ENCODE results near the gene ZFAND5. TPM values are rescaled to one million over a fixed set of nuclear protein-coding genes. Genes with fewer than 3 reads are reported as not detected.

The ZFAND5 gene
- total and polyA plus RNA-seq, 2 donors: 174 to 214 TPM

GRCh38 chr9:72354704-72355103 is 10.3 kb downstream of the ZFAND5 start:
- 88% methylated on average over 1 of the region's 1 CpG for WGBS
- Histone ChIP-seq H3K4me1 (ENCODE audit: insufficient read depth) (peaks cover 2% of the 10 kb centered on the region), H3K4me3 (ENCODE audit: low read depth, low read length) (no peak overlapping the region), H3K27ac (ENCODE audit: low read depth) (no peak overlapping the region), H3K36me3 (ENCODE audit: insufficient read depth) (peaks cover 5% of the 10 kb centered on the region)
- DNase-seq (ENCODE audit: extremely low spot score): no peak

- H3K27ac ChIP-seq (ENCODE audit: low read depth): no peak overlapping the region
- WGBS: 92% methylated on average over 4 of the region's 4 CpGs
- no peak for DNase-seq (ENCODE audit: extremely low spot score)
- peaks cover 2% of the 10 kb centered on the region for H3K4me1 ChIP-seq (ENCODE audit: insufficient read depth)
- peaks cover 2% of the 10 kb centered on the region for H3K36me3 ChIP-seq (ENCODE audit: insufficient read depth)
- no peak overlapping the region for H3K4me3 ChIP-seq (ENCODE audit: low read depth, low read length)
These were observed 11.4 kb downstream of the ZFAND5 start for GRCh38 chr9:72353455-72354116.

- 60% methylated on average over 2 of the region's 2 CpGs for WGBS
- no peak for DNase-seq (ENCODE audit: extremely low spot score)
- H3K27ac ChIP-seq (ENCODE audit: low read depth): no peak overlapping the region
- peaks cover 2% of the 10 kb centered on the region for H3K36me3 ChIP-seq (ENCODE audit: insufficient read depth)
- peaks cover 2% of the 10 kb centered on the region for H3K4me1 ChIP-seq (ENCODE audit: insufficient read depth)
- H3K4me3 ChIP-seq (ENCODE audit: low read depth, low read length): no peak overlapping the region
These were observed 12.1 kb downstream of the ZFAND5 start for GRCh38 chr9:72352911-72353388.

GRCh38 chr9:72351538-72352453 is 13.2 kb downstream of the ZFAND5 start:
- WGBS: 90% methylated on average over 15 of the region's 15 CpGs
- H3K27ac ChIP-seq (ENCODE audit: low read depth): no peak overlapping the region
- DNase-seq (ENCODE audit: extremely low spot score): no peak
- peaks cover 2% of the 10 kb centered on the region for H3K36me3 ChIP-seq (ENCODE audit: insufficient read depth)
- peaks cover 2% of the 10 kb centered on the region for H3K4me1 ChIP-seq (ENCODE audit: insufficient read depth)
- H3K4me3 ChIP-seq (ENCODE audit: low read depth, low read length): no peak overlapping the region

- Histone ChIP-seq H3K36me3 (ENCODE audit: insufficient read depth) (no peaks in the 10 kb centered on the region), H3K4me1 (ENCODE audit: insufficient read depth) (peaks cover 2% of the 10 kb centered on the region), H3K27ac (ENCODE audit: low read depth) (no peak overlapping the region), H3K4me3 (ENCODE audit: low read depth, low read length) (no peak overlapping the region)
- DNase-seq (ENCODE audit: extremely low spot score): no peak
- 37% methylated on average over 1 of the region's 1 CpG for WGBS
These were observed 15.1 kb downstream of the ZFAND5 start for GRCh38 chr9:72349911-72350310.

GRCh38 chr9:72349240-72349639 is 15.8 kb downstream of the ZFAND5 start:
- H3K27ac ChIP-seq (ENCODE audit: low read depth): no peak overlapping the region
- no peaks in the 10 kb centered on the region for H3K36me3 ChIP-seq (ENCODE audit: insufficient read depth)
- H3K4me3 ChIP-seq (ENCODE audit: low read depth, low read length): no peak overlapping the region
- 82% methylated on average over 2 of the region's 2 CpGs for WGBS
- no peak for DNase-seq (ENCODE audit: extremely low spot score)
- H3K4me1 ChIP-seq (ENCODE audit: insufficient read depth): peaks cover 2% of the 10 kb centered on the region

- no peak for DNase-seq (ENCODE audit: extremely low spot score)
- Histone ChIP-seq H3K27ac (ENCODE audit: low read depth) (no peak overlapping the region), H3K4me3 (ENCODE audit: low read depth, low read length) (no peak overlapping the region), H3K4me1 (ENCODE audit: insufficient read depth) (no peaks in the 10 kb centered on the region), H3K36me3 (ENCODE audit: insufficient read depth) (no peaks in the 10 kb centered on the region)
- WGBS: 90% methylated on average over 1 of the region's 1 CpG
These were observed 18.7 kb downstream of the ZFAND5 start for GRCh38 chr9:72346333-72346732.

- Histone ChIP-seq H3K4me3 (ENCODE audit: low read depth, low read length) (no peak overlapping the region), H3K4me1 (ENCODE audit: insufficient read depth) (no peaks in the 10 kb centered on the region), H3K36me3 (ENCODE audit: insufficient read depth) (no peaks in the 10 kb centered on the region), H3K27ac (ENCODE audit: low read depth) (no peak overlapping the region)
- WGBS: 88% methylated on average over 4 of the region's 4 CpGs
- no peak for DNase-seq (ENCODE audit: extremely low spot score)
These were observed 26.4 kb downstream of the ZFAND5 start for GRCh38 chr9:72338631-72339030.

- Histone ChIP-seq H3K4me3 (ENCODE audit: low read depth, low read length) (no peak overlapping the region), H3K4me1 (ENCODE audit: insufficient read depth) (no peaks in the 10 kb centered on the region), H3K36me3 (ENCODE audit: insufficient read depth) (no peaks in the 10 kb centered on the region), H3K27ac (ENCODE audit: low read depth) (no peak overlapping the region)
- no peak for DNase-seq (ENCODE audit: extremely low spot score)
- WGBS: 84% methylated on average over 5 of the region's 5 CpGs
These were observed 27.7 kb downstream of the ZFAND5 start for GRCh38 chr9:72337286-72337685.

GRCh38 chr9:72334658-72335337 is 30.2 kb downstream of the ZFAND5 start:
- DNase-seq (ENCODE audit: extremely low spot score): no peak
- no peaks in the 10 kb centered on the region for H3K36me3 ChIP-seq (ENCODE audit: insufficient read depth)
- H3K27ac ChIP-seq (ENCODE audit: low read depth): no peak overlapping the region
- WGBS: 92% methylated on average over 6 of the region's 6 CpGs
- no peak overlapping the region for H3K4me3 ChIP-seq (ENCODE audit: low read depth, low read length)
- no peaks in the 10 kb centered on the region for H3K4me1 ChIP-seq (ENCODE audit: insufficient read depth)

GRCh38 chr9:72333709-72334108 is 31.3 kb downstream of the ZFAND5 start:
- Histone ChIP-seq H3K4me3 (ENCODE audit: low read depth, low read length) (no peak overlapping the region), H3K4me1 (ENCODE audit: insufficient read depth) (no peaks in the 10 kb centered on the region), H3K36me3 (ENCODE audit: insufficient read depth) (no peaks in the 10 kb centered on the region), H3K27ac (ENCODE audit: low read depth) (no peak overlapping the region)
- DNase-seq (ENCODE audit: extremely low spot score): no peak
- 81% methylated on average over 3 of the region's 3 CpGs for WGBS

GRCh38 chr9:72333197-72333596 is 31.8 kb downstream of the ZFAND5 start:
- Histone ChIP-seq H3K27ac (ENCODE audit: low read depth) (no peak overlapping the region), H3K4me3 (ENCODE audit: low read depth, low read length) (no peak overlapping the region), H3K4me1 (ENCODE audit: insufficient read depth) (no peaks in the 10 kb centered on the region), H3K36me3 (ENCODE audit: insufficient read depth) (no peaks in the 10 kb centered on the region)
- WGBS: 72% methylated on average over 3 of the region's 3 CpGs
- no peak for DNase-seq (ENCODE audit: extremely low spot score)

GRCh38 chr9:72332351-72332750 is 32.7 kb downstream of the ZFAND5 start:
- Histone ChIP-seq H3K36me3 (ENCODE audit: insufficient read depth) (no peaks in the 10 kb centered on the region), H3K4me3 (ENCODE audit: low read depth, low read length) (no peak overlapping the region), H3K27ac (ENCODE audit: low read depth) (no peak overlapping the region), H3K4me1 (ENCODE audit: insufficient read depth) (no peaks in the 10 kb centered on the region)
- no peak for DNase-seq (ENCODE audit: extremely low spot score)
- WGBS: 71% methylated on average over 4 of the region's 4 CpGs

Measured in urinary bladder (tissue), 4 donors.